ENCODE data around the gene PTPRB. TPM values are rescaled to one million over a fixed set of nuclear protein-coding genes. Genes with fewer than 3 reads are reported as not detected.

PTPRB gene
- total and polyA plus RNA-seq, 11 donors, result 17.0 to 41.5 (median 34.2) TPM

GRCh38 chr12:70617450-70617849, 19.8 kb downstream of the PTPRB start:
- Histone ChIP-seq H3K9me3 (no peaks in the 10 kb centered on the region), H3K36me3 (peaks cover 0 to 10% (median 0%) of the 10 kb centered on the region in 9 donors), H3K27me3 (no peaks in the 10 kb centered on the region), H3K27ac (peak overlapping the region in 2 of 12 donors; percentile 19 to 35), H3K4me1 (peaks cover 0 to 38% (median 8%) of the 10 kb centered on the region in 12 donors), H3K4me3 (no peak overlapping the region)
- intact Hi-C loops (cut with DNase I), result no loop called here
- 76 to 81% (median 79%) methylated on average over 4 of the region's 4 CpGs for WGBS, 4 donors
- no peak for DNase-seq
- ATAC-seq, result no peak
- no peak for TF ChIP-seq CTCF (IDR thresholded peaks at IDR 0.05)

GRCh38 chr12:70615174-70615866, 21.9 kb downstream of the PTPRB start:
- intact Hi-C loops (cut with DNase I), result no loop called here
- Histone ChIP-seq H3K27me3 (peaks cover 0 to 3% (median 0%) of the 10 kb centered on the region in 9 donors), H3K27ac (peak overlapping the region in 5 of 12 donors; percentile 18 to 41 (median 27)), H3K4me1 (peaks cover 0 to 56% (median 13%) of the 10 kb centered on the region in 12 donors), H3K9me3 (no peaks in the 10 kb centered on the region), H3K36me3 (no peaks in the 10 kb centered on the region), H3K4me3 (no peak overlapping the region)
- TF ChIP-seq POLR2A (IDR thresholded peaks at IDR 0.05) (no peak), CTCF (IDR thresholded peaks at IDR 0.05) (no peak)
- 23 to 30% (median 25%) methylated on average over 5 of the region's 5 CpGs for WGBS, 4 donors
- DNase-seq (no peak), ATAC-seq (peak in 2 of 4 donors; percentile 46 to 61)

GRCh38 chr12:70609739-70610491, 27.3 kb downstream of the PTPRB start:
- DNase-seq (peak; percentile 70 to 78 (median 77)), ATAC-seq (peak; percentile 73 to 91 (median 89))
- Histone ChIP-seq H3K4me1 (peaks cover 0 to 41% (median 13%) of the 10 kb centered on the region in 12 donors), H3K36me3 (peaks cover 0 to 3% (median 0%) of the 10 kb centered on the region in 9 donors), H3K27ac (peak overlapping the region; percentile 68 to 90 (median 78)), H3K4me3 (peak overlapping the region; percentile 24 to 73 (median 60)), H3K27me3 (peaks cover 0 to 21% (median 0%) of the 10 kb centered on the region in 9 donors), H3K9me3 (no peaks in the 10 kb centered on the region)
- WGBS, 4 donors, result 1 to 5% (median 2%) methylated on average over 17 to 63 of the region's 63 CpGs
- TF ChIP-seq POLR2A (IDR thresholded peaks at IDR 0.05) (peak in 1 of 2 donors; percentile 59), CTCF (IDR thresholded peaks at IDR 0.05) (no peak)
- intact Hi-C loops (cut with DNase I), result loop anchor here in 6 of 10 donors (5.0 to 10.0 kb wide), 2 partner anchors 37 to 55 kb away; no protein-coding TSS in a partner anchor

- H3K36me3 ChIP-seq, result peaks cover 0 to 3% (median 0%) of the 10 kb centered on the region in 9 donors
- H3K4me3 ChIP-seq, result peak overlapping the region; percentile 24 to 73 (median 60)
- TF ChIP-seq CTCF (IDR thresholded peaks at IDR 0.05), result no peak
- TF ChIP-seq POLR2A (IDR thresholded peaks at IDR 0.05), result no peak
- intact Hi-C loops (cut with DNase I), result loop anchor here in 2 of 10 donors (5.0 to 10.0 kb wide), 2 partner anchors 38 to 56 kb away; no protein-coding TSS in a partner anchor
- no peaks in the 10 kb centered on the region for H3K9me3 ChIP-seq
- peak in 1 of 4 donors; percentile 13 for ATAC-seq
- WGBS, 4 donors, result 58 to 81% (median 64%) methylated on average over 2 of the region's 2 CpGs
- H3K4me1 ChIP-seq, result peaks cover 0 to 35% (median 9%) of the 10 kb centered on the region in 12 donors
- DNase-seq, result no peak
- peaks cover 0 to 21% (median 0%) of the 10 kb centered on the region in 9 donors for H3K27me3 ChIP-seq
- peak overlapping the region; percentile 68 to 90 (median 78) for H3K27ac ChIP-seq
Observed at GRCh38 chr12:70609203-70609602, 28.0 kb downstream of the PTPRB start.
